NOMO-1 treated with dmso at 0.1 percent for 144 hours (cell line): ENCODE results near the gene MPDZ.

Source experiments
- DNase-seq: peaks from one replicate; lab custom pipeline; 2025; ENCODE audit not compliant: unreplicated experiment; lab: John Stamatoyannopoulos, UW

The MPDZ gene

DNA sequence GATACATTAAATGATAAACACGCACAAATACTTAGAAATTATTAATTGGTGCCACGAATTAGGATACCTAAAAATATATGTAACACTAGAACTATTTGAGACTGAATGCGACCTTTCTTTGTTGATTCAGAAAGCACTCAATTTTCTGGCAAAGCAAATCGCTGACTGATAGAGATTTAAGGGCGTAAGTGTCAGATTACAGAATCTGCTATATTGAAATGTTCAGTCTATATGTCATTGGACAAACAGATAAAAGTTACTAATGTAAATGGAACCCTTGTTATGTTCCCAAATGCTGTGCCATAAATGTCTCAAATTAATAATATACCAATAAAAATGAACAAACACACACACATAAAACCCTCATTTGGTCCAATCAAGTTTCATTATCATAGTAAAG, 137.9 kb downstream of the MPDZ start:
- DNase-seq = no peak

GRCh38 chr9:13140843-13141592, 138.5 kb downstream of the MPDZ start:
- no peak for DNase-seq

DNA sequence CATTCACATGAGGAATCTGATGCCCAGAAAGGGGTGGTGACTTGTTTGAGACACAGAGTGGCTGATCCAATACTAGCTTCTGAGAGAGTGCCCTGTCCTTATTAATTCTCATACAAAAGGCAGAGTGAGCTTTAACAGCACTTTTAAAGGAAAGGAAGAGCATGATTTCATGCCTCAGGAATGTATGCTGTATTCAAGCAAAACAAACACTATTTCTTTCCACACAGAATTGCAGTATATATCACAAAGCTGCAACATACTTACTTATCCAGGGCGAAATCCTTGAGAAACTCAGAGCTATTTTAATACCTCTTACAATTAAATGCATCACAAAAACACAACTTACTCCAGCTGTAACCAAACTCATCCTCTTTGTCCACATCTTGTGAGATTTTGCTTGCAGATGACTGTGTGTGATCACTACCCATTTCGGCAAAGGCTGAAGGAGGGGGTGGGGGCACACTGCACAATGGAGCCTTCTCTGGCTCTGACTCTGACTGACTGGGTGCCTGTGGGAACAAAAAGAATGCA, 139.8 kb downstream of the MPDZ start:
- DNase-seq = no peak

- no peak for DNase-seq
These were observed 142.1 kb downstream of the MPDZ start for GRCh38 chr9:13137426-13137825.

DNA sequence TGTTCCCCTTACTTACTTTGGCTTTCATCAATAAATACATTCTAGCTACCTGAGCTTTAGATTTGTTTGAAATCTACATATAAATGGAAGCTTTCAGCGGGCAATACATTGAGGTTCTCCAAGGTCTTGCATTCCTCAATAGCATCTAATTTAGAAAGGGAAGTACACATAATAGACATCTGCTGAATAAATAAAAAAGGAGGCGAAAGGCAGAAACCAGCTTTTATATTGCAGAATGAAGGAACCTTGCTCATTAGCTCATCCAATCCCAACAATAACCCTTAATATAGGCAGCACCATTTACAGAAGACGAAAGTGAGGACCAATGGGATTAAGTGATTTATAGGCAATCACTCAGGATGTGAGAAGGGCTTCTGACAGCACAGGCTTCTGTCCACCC, 147.5 kb downstream of the MPDZ start:
- no peak for DNase-seq

DNA sequence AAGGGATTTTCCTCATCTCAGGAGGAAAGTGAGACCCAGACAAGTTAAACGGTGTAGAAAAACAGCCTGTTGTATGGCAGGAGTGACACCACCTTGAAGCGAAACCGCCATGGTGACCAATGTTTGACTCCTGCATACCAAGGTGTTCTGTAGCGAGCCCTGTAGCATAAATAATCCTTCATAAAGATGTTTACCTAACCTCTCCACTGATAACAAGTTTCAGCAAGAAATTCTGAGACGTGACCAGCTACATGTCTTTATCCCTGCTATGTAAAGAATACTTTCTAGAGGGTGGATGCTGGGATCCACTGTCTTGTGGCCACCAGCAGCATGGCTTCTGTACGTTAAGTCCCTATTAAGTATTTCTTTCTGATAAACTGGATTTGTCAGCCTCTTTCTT, 148.1 kb downstream of the MPDZ start:
- DNase-seq = no peak

DNA sequence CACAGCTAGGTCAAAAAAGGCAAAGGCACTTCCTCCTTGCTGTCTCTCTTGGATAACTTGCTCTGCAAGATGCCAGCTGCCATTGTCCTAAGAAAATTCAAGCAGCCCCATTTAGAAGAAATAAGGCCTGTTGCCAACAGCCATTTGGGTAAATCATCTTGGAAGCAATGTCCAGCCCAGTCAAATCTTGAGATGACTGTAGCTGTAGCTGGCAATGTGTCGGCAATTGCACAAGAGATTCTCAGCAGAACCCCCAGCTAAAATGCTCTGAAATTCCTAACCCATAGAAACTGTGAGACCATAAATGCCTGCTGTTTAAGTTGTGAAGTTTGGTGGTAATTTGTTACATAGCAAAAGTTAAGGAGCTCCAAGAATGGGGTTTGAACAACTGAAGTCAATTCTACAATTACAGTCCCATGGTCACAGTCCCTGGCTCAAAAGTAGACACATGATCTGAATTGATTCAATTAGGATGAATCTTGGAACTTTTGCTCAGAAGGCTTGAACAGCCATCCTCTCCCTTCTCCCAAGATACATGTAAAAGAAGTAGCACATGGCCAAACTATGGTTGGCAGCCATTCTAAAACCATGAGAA, 151.1 kb downstream of the MPDZ start:
- DNase-seq = no peak

DNA sequence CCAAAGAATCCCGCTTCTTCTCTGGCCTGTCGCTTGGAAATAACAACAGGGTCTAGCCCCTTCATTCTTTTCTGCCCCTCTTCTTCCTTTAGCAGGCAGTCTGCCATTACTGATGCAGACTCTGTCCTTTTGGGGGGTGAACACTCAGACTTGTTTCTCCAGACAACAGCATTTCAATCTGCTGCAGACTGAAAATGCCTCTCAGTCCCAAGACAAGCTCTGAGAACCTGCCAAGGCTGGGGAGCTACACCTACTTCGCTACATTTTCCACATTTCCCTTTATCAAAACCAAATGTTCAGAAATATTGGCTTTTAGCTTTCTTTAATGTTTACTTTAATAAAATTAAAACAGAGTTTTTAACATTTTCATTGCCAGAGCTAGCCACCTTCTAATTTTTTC, 152.4 kb downstream of the MPDZ start:
- no peak for DNase-seq

DNA sequence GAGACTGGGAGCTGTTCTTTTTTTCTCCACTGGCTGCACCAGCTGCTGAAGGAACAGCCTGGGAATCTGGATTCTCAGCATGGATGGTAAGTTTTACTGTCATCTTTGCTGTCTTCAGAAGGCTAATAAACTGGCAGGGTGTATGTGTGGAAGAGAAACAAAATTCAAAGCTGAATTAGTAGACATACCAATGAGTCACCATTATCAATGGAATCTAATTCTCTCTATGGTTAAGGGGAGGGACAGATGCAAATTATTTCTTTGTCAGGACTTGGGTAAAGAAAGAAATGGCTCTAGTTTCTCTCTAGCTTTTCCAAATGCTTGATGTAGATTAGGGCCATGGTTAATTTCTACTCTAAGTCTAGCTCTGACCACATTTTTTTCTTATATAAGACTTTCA, 154.2 kb downstream of the MPDZ start:
- DNase-seq = no peak

- DNase-seq = no peak
These were observed 156.6 kb downstream of the MPDZ start for GRCh38 chr9:13122756-13123369.

- DNase-seq = no peak
These were observed 161.2 kb downstream of the MPDZ start for GRCh38 chr9:13118313-13118712.

GRCh38 chr9:13116292-13116691, 163.2 kb downstream of the MPDZ start:
- DNase-seq = no peak

GRCh38 chr9:13113751-13114150, 165.7 kb downstream of the MPDZ start:
- no peak for DNase-seq

DNA sequence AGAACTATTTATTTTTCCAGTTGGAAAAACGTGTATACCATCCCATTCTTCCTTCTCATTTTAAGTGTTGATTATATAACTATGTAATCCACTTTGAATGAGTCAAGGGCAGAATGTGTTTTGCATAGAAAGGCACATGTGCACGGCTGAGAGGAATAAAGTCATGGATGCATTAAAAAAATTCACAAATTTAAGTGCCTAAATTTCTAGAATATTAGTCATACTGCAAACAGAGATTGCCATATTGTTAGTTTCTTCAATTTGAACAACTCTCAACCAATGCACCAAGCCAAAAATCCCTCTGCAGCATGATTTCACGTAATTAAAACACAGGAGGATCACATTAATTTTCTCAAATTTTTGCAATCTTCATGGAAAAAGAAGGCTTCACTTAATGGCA, 166.3 kb downstream of the MPDZ start:
- DNase-seq = no peak

DNA sequence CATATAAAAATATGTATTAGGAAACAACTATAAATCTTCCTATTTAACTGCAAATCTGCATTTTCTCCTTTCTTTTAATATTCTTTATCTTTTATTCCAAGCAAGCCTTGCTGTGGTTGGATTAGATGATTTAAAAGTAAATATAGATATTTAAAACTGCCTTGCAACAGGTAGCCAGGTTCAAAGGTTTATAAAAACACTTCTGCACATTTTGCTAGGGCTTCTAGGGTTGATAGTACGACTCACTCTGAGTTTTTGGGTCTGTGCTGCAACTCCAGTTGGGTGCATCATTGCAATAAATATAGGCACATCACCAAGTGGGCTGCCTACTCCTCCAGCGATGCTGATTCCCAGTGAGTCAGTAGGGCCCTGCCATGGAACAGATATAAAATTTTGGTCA, 167.7 kb downstream of the MPDZ start:
- DNase-seq = no peak

GRCh38 chr9:13110766-13111417, 168.6 kb downstream of the MPDZ start:
- DNase-seq = no peak

DNA sequence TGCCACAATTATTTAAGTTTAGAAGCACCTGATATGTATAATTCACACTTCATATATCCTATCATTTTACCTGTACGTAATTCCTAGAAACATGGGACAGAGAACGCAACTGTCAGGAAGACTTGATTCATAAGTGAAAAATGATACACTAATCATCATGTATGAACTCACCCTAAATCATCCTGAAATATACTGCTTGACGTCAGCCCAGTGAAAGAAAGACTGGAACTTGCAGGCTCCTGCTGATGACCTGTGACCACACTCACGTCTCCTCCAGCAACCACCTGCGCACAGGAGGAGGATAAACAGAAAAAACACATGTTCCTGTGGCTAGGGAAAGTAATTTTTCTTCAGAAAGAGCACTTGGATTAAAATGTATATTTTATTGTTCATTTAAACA, 169.7 kb downstream of the MPDZ start:
- no peak for DNase-seq

- no peak for DNase-seq
These were observed 172.5 kb downstream of the MPDZ start for GRCh38 chr9:13107008-13107407.

DNA sequence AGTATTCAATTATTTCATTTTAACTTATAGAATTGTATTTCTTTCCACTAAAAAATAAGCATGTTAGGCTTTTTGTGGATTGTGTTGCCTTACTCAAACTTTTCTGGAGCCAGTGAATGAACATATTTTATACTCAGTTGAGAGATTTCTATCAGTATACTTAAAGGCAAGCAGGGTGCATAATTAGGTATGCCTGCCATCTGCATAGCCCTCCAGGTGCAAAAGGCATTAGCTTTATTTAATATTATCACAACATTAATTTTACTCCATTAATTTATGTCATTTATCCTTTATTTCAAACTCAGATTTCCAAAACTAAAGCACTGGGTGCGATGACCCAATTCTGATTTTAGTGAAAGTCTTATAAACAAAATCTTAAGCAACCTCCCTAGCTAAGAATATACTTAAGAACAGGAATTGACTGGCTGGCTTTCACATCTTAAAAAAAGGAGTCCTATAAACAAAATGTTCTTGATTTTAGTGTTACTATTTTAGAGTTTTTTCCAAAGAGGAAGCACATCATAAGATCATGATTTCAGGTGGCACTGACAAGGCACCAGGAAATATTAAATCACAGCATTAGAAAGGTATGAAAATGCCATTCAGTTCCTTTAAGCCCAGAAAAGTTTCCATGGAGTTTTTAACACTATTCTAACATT, 178.4 kb downstream of the MPDZ start:
- no peak for DNase-seq

- DNase-seq = no peak
These were observed 184.4 kb downstream of the MPDZ start for GRCh38 chr9:13095056-13095455.

DNA sequence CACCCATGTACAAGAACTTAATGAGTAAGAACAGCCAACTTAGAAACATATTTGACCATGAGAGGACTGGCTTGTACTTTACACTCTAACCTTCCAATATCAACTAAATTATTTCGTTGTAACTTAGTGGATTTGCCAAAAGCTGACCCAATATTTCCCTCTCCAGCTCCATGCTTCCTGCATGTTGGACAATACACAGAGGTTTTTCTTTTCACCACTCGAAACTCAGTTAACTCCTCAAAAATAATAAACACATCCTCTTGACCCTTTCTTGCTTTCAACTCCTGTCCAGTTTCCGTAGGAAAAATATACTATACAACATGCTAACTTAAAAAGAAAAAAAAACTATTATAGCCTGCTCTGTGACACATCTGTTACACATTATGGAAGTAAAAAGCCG, 188.9 kb downstream of the MPDZ start:
- DNase-seq = no peak
